GM12801 (cell line): Measurements from ENCODE around the gene IQSEC1.

Experiments used
- TF ChIP-seq, protein P1 (sequence below): IDR thresholded peaks from one replicate; pipeline ENCODE4 v1.5.1; 2011; ENCODE audit warnings: control low read depth; ENCODE audit not compliant: insufficient read length; ENCODE audit errors: extremely low read depth

The IQSEC1 gene

DNA sequence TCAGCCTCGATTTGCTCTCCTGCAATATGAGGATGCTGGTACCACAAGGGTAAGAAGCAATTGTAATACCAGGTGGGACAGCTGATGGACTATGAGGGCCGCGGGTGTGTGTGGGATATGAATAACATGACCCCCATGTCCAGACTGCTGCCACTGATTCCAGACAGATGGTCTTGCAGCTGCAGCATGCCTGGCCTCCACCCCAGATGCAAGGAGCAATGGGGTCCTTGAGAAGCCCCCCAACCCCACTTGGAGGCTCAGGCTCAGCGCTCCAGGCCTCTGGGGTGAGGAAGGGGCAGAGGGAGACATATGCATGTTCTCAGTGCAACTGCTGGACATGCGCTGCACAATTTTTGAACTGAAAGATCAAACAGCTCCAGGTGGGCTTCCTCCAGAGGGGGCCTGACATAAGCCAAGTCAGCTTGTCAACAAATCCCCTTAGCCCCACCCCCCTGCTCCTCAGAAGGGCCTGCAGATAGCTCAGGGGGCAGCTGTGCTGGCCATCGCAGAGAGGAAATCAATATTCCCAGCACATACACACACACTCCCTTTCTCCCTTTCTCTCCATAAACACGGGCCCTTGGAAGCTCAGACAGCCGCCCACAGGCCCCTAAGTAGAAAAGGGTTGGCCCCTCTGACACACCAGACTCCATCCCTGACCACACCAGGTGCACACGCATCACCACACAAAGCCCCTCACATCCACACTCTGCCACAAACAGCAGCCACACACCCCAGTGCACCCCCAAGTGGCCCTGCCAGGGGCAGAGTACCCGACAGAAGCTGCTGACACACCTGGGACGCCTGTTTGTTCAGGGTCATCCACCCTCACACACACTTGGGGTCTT is 107.0 kb downstream of the IQSEC1 start:
- TF ChIP-seq, protein P1, sequence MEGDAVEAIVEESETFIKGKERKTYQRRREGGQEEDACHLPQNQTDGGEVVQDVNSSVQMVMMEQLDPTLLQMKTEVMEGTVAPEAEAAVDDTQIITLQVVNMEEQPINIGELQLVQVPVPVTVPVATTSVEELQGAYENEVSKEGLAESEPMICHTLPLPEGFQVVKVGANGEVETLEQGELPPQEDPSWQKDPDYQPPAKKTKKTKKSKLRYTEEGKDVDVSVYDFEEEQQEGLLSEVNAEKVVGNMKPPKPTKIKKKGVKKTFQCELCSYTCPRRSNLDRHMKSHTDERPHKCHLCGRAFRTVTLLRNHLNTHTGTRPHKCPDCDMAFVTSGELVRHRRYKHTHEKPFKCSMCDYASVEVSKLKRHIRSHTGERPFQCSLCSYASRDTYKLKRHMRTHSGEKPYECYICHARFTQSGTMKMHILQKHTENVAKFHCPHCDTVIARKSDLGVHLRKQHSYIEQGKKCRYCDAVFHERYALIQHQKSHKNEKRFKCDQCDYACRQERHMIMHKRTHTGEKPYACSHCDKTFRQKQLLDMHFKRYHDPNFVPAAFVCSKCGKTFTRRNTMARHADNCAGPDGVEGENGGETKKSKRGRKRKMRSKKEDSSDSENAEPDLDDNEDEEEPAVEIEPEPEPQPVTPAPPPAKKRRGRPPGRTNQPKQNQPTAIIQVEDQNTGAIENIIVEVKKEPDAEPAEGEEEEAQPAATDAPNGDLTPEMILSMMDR, result no peak

DNA sequence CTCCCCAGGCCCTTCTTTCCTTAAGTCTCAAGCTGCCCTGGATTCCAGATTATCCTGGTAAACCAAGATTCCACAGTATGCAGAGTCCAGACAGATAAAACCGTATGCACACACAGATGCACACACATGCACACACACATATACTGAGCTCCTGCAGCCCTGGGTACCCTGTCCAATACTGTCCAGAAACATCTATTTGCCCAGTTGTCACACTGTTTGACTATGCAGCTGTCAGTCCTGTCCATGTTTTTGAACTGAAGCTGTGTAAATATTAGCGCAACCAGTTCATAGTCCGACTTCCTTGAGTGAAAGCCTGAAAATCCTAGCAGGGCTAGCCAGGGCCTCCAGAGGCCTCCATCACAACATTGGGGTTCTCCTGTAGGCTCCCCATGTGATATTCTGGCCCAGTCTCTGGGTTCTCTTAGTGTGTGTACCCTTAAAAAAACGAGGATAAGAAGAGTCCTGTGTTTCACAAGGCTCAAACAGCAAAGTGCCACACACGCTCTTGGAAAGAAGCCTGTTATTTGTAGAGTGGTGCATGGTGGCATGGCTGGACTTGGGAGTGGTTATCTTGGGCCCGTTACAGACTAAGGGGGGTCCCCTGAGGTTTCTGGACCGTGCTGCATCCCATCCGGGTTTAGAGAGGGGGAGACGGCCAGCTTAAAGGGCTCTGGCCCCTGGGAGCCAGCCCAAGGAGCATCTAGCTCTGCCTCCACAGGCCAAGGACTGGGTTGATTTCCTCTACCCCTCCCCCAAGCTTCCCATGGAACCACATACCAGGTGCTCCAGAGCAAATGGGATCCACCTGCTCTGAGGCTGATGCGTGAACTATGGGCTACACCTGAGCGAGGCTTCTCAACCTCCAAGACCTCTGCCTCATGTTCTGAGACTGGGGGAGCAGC is 108.3 kb downstream of the IQSEC1 start:
- TF ChIP-seq, protein P1, result no peak

DNA sequence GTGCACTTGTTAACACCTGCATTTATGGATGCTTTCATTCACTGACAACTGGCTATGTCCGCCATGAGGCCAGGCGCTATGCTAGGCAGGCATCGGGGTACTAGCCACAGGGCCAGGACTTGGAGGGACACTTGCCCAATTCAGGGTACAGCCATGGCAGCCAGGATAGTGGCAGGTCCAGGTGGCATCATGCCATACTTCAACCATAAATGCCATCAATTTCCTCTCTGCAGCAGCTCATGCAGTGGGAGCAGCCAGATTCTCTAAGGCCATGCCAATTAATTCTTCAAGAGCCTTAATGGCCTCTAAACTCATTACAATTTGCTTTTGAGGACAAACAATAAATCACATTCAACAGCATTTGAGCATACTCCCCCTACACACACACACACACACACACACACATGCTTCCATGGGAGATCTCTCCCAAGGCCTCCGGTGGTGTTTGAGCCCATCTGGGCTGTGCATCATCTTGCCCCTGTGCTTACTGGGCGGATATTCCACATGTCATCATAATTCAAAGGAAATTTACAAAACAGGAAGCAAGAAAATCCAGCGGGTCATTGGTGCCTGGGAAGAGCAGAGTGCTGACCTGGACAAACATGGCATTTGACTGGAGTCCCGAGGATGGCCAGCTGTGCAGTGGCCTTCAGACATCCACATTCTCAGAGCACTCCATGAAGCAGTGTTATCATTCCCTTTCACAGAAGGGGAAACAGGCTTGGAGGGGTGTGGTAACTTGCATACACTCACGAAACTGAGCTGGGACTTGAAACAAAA is 109.1 kb downstream of the IQSEC1 start:
- TF ChIP-seq, protein P1, result no peak

DNA sequence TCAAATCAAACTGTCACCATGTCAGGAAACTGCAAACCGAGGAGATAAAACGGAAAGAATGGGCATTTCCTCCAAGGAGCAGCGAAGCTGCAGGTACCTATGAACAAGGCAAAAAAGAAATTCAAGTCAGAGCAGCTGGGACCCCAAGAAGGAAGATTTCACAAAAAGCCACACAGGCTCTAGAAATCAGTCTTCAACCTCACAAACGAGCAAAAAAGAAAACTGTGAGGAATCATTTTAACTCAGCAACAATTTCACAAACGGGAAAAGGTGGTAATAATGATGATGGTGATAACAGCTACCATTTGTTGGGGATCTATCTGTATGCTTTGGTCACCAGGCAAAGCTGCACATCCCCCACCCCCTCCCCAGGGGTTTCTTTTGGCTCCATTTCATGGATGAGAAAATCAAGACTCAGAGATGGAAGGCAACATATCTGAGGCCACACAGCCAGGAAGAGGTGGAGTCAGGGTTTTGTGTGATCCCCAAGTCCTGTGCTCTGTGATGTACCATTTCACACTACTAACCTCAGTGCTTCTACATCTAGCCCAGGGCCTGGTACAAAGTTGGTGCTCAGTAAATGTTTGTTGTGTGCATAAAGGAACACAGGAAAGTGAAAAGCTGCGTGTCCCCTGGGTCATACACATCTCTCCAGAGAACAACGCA is 109.9 kb downstream of the IQSEC1 start:
- TF ChIP-seq, protein P1, result no peak

DNA sequence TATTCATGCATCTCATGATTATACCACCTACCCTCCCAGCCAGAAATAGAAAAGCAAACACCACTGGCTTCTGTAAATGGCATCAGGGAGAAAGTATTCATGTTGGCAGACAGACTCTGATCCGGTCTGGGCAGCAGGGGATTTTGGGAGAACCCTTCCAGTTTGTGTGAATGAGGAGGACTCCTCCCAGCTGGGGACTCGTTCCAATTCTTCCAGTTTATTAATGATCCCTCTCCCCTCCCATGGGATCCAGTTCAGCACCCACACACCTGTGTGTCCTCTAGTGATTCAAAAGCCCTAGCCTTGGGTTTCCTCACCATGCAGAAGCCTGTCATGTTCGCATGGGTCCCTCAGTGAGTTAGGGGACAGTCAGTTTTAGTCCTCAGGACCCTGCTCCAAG is 110.9 kb downstream of the IQSEC1 start:
- TF ChIP-seq, protein P1, result no peak

DNA sequence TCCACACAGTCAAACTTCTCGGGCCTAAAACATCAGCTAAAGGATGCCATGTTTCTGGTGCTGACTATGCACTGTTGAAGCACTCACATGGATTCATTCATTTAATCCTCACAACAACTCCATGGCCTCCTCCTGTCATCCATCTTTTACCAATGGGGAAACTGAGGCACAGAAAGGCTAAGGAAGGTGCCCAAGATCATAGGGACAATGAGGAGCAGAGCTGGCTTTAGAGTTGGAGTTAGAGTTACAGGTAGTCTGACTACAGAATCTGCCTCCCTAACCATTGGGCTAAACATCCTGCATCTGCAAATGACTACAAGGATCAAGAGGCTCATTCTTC is 111.6 kb downstream of the IQSEC1 start:
- TF ChIP-seq, protein P1, result no peak
